Measurements from ENCODE around the gene PLB1. TPM values are rescaled to one million over a fixed set of nuclear protein-coding genes. Genes with fewer than 3 reads are reported as not detected.

PLB1 gene
- polyA plus RNA-seq, 3 donors: 20.2 to 35.8 (median 23.9) TPM

DNA sequence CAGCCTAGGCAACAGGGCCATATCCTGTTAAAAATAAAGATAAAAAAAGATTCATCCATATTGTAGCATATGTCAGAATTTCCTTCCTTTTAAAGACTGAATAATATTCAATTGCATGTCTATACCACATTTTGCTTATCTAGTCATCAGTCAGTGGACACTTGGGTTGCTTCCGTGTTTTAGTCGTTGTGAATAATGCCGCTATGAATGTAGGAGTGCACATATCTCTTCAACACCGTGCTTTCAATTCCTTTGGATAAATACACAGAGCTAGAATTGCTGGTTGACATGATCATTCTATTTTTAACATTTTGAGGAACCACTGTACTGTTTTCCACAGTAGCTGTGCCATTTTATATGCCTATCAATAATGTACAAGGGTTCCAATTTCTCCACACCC is 14.0 kb upstream of the PLB1 start:
- H3K27ac ChIP-seq (ENCODE audit: low read depth in 1 of 2, low read length in 2 of 2): no peak overlapping the region
- WGBS (ENCODE audit: insufficient coverage): 80% methylated on average over 3 of the region's 4 CpGs
- no peaks in the 10 kb centered on the region for H3K27me3 ChIP-seq (ENCODE audit: control insufficient read depth in 2 of 2, insufficient read depth in 2 of 2, low read length in 2 of 2)
- TF ChIP-seq, protein P1, sequence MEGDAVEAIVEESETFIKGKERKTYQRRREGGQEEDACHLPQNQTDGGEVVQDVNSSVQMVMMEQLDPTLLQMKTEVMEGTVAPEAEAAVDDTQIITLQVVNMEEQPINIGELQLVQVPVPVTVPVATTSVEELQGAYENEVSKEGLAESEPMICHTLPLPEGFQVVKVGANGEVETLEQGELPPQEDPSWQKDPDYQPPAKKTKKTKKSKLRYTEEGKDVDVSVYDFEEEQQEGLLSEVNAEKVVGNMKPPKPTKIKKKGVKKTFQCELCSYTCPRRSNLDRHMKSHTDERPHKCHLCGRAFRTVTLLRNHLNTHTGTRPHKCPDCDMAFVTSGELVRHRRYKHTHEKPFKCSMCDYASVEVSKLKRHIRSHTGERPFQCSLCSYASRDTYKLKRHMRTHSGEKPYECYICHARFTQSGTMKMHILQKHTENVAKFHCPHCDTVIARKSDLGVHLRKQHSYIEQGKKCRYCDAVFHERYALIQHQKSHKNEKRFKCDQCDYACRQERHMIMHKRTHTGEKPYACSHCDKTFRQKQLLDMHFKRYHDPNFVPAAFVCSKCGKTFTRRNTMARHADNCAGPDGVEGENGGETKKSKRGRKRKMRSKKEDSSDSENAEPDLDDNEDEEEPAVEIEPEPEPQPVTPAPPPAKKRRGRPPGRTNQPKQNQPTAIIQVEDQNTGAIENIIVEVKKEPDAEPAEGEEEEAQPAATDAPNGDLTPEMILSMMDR (IDR thresholded peaks at IDR 0.05): no peak
- no peaks in the 10 kb centered on the region for H3K9me3 ChIP-seq (replicated peaks in 1 of 2; ENCODE audit: control insufficient read depth in 1 of 2, insufficient read depth in 1 of 2, low read length in 2 of 2)
- Mint-ChIP-seq H3K27ac (no peak overlapping the region), H3K36me3 (peaks cover 0 to 5% of the 10 kb centered on the region in 2 donors), H3K9me3 (peaks cover 2 to 16% (median 5%) of the 10 kb centered on the region in 7 donors), H3K27me3 (ENCODE audit: low read depth in 3 of 3) (peaks cover 1 to 3% (median 2%) of the 10 kb centered on the region in 3 donors), H3K4me3 (no peak overlapping the region), H3K4me1 (peaks cover 7% of the 10 kb centered on the region)
- H2AFZ ChIP-seq (ENCODE audit: insufficient read depth, low read depth, low read length, poor library complexity, severe bottlenecking): no peak overlapping the region
- H3K9ac ChIP-seq (ENCODE audit: insufficient read depth, low read length, poor library complexity, severe bottlenecking): no peak overlapping the region
- no peaks in the 10 kb centered on the region for H3K4me1 ChIP-seq (ENCODE audit: control insufficient read depth in 1 of 2, insufficient read depth in 2 of 2, low read length in 2 of 2)
- intact Hi-C loops (cut with micrococcal nuclease): no loop called here
- no peak for DNase-seq
- H3K4me2 ChIP-seq (replicated peaks; ENCODE audit: extremely low read depth, low read length, poor library complexity, severe bottlenecking): no peak overlapping the region
- H3K79me2 ChIP-seq (ENCODE audit: insufficient read depth, low read length): no peaks in the 10 kb centered on the region
- H4K20me1 ChIP-seq (ENCODE audit: insufficient read depth, low read length): no peaks in the 10 kb centered on the region
- H3K4me3 ChIP-seq (replicated peaks in 1 of 3; ENCODE audit: low read depth in 2 of 3, low read length in 3 of 3): no peak overlapping the region
- H3K36me3 ChIP-seq (replicated peaks in 1 of 2; ENCODE audit: control insufficient read depth in 1 of 2, insufficient read depth in 2 of 2, low read length in 2 of 2): no peaks in the 10 kb centered on the region

DNA sequence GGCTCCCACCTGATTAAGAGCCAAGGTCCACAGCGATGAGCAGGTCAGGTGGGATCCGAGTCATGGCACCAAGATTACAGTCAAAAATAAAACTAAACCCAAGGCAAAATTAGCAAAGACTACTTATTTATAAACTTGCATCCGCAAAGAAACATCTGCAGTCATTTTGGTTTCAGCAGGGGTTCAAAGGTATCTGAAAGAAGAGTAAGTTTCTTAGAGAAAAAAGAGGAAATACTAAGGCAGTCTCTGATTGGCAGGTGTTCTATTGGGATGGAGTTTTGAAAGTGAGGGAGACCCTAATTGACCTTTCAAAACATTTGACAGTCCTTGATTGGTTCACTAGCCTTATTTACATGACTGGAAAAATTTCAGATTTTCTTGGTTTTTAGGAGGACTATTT is 11.0 kb upstream of the PLB1 start:
- Histone ChIP-seq H4K20me1 (ENCODE audit: insufficient read depth, low read length) (no peaks in the 10 kb centered on the region), H3K9me3 (replicated peaks in 1 of 2; ENCODE audit: control insufficient read depth in 1 of 2, insufficient read depth in 1 of 2, low read length in 2 of 2) (no peaks in the 10 kb centered on the region), H3K4me3 (replicated peaks in 1 of 3; ENCODE audit: low read depth in 2 of 3, low read length in 3 of 3) (no peak overlapping the region), H3K27me3 (ENCODE audit: control insufficient read depth in 2 of 2, insufficient read depth in 2 of 2, low read length in 2 of 2) (no peaks in the 10 kb centered on the region), H3K9ac (ENCODE audit: insufficient read depth, low read length, poor library complexity, severe bottlenecking) (no peak overlapping the region), H2AFZ (ENCODE audit: insufficient read depth, low read depth, low read length, poor library complexity, severe bottlenecking) (no peak overlapping the region), H3K79me2 (ENCODE audit: insufficient read depth, low read length) (no peaks in the 10 kb centered on the region), H3K4me1 (ENCODE audit: control insufficient read depth in 1 of 2, insufficient read depth in 2 of 2, low read length in 2 of 2) (no peaks in the 10 kb centered on the region), H3K27ac (ENCODE audit: low read depth in 1 of 2, low read length in 2 of 2) (no peak overlapping the region), H3K4me2 (replicated peaks; ENCODE audit: extremely low read depth, low read length, poor library complexity, severe bottlenecking) (no peak overlapping the region), H3K36me3 (replicated peaks in 1 of 2; ENCODE audit: control insufficient read depth in 1 of 2, insufficient read depth in 2 of 2, low read length in 2 of 2) (no peaks in the 10 kb centered on the region)
- TF ChIP-seq, protein P1 (IDR thresholded peaks at IDR 0.05): no peak
- DNase-seq: no peak
- H3K27ac Mint-ChIP-seq: no peak overlapping the region
- intact Hi-C loops (cut with micrococcal nuclease): no loop called here
- peaks cover 0 to 5% of the 10 kb centered on the region in 2 donors for H3K36me3 Mint-ChIP-seq
- peaks cover 7% of the 10 kb centered on the region for H3K4me1 Mint-ChIP-seq
- 90% methylated on average over 2 of the region's 3 CpGs for WGBS (ENCODE audit: insufficient coverage)
- no peak overlapping the region for H3K4me3 Mint-ChIP-seq
- peaks cover under 1 to 15% (median 5%) of the 10 kb centered on the region in 7 donors for H3K9me3 Mint-ChIP-seq
- peaks cover 0 to 1% (median 1%) of the 10 kb centered on the region in 3 donors for H3K27me3 Mint-ChIP-seq (ENCODE audit: low read depth in 3 of 3)
